Measurements from ENCODE around the gene TUT7.

GRCh38 chr9:86272221-86272620 is 82.0 kb downstream of the TUT7 start:
- no peak for TF ChIP-seq POLR2A (IDR thresholded peaks at IDR 0.05)
- TF ChIP-seq, protein P1, sequence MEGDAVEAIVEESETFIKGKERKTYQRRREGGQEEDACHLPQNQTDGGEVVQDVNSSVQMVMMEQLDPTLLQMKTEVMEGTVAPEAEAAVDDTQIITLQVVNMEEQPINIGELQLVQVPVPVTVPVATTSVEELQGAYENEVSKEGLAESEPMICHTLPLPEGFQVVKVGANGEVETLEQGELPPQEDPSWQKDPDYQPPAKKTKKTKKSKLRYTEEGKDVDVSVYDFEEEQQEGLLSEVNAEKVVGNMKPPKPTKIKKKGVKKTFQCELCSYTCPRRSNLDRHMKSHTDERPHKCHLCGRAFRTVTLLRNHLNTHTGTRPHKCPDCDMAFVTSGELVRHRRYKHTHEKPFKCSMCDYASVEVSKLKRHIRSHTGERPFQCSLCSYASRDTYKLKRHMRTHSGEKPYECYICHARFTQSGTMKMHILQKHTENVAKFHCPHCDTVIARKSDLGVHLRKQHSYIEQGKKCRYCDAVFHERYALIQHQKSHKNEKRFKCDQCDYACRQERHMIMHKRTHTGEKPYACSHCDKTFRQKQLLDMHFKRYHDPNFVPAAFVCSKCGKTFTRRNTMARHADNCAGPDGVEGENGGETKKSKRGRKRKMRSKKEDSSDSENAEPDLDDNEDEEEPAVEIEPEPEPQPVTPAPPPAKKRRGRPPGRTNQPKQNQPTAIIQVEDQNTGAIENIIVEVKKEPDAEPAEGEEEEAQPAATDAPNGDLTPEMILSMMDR (IDR thresholded peaks at IDR 0.05): no peak

Measured in Peyer's patch (tissue), 4 donors.